Fibroblast of lung (primary cell): ENCODE data around the gene PALM. TPM values are rescaled to one million over a fixed set of nuclear protein-coding genes. Genes with fewer than 3 reads are reported as not detected.

ENCODE experiments used
- DNase-seq, 2 donors: peaks; one replicate each; pipeline versions ENCODE4 v3.0.0 to v3.0.0-alpha.2; 2010; ENCODE audit warnings: low read depth in 2 of 2
- H2AFZ ChIP-seq: 2 replicates; pipeline ENCODE4 v1.5.1; 2012; ENCODE audit warnings: low read length, control low read depth, inconsistent platforms
- H3K27ac ChIP-seq: 2 replicates; pipeline ENCODE4 v1.5.1; 2011; ENCODE audit warnings: low read length, control low read depth; ENCODE audit not compliant: insufficient read depth
- H3K27me3 ChIP-seq: 2 replicates; pipeline ENCODE4 v1.5.1; 2011; ENCODE audit warnings: mild to moderate bottlenecking, low read length; ENCODE audit not compliant: control insufficient read depth, insufficient read depth
- H3K36me3 ChIP-seq: 2 replicates; pipeline ENCODE4 v1.5.1; 2011; ENCODE audit warnings: low read length; ENCODE audit not compliant: control insufficient read depth, insufficient read depth
- H3K4me1 ChIP-seq: 2 replicates; pipeline ENCODE4 v1.5.1; 2011; ENCODE audit warnings: low read length; ENCODE audit not compliant: control insufficient read depth, insufficient read depth; ENCODE audit errors: extremely low read depth
- H3K4me2 ChIP-seq: 2 replicates; pipeline ENCODE4 v1.5.1; 2011; ENCODE audit warnings: low read length, control low read depth; ENCODE audit not compliant: insufficient read depth; ENCODE audit errors: extremely low read depth
- H3K4me3 ChIP-seq, 4 experiments: fragments of 200-600 bp in 1 of 4; sonication (generic) in 1 of 4; replicated peaks in 1 of 4; 2 replicates each; pipeline ENCODE4 v1.5.1; 2011 to 2016; ENCODE audit warnings: low read length in 4 of 4, low read depth in 3 of 4, mild to moderate bottlenecking in 3 of 4, control low read depth in 2 of 4, inconsistent platforms in 1 of 4, mixed read lengths in 1 of 4; ENCODE audit not compliant: insufficient read depth in 1 of 4; ENCODE audit errors: control extremely low read depth in 1 of 4
- H3K79me2 ChIP-seq: 2 replicates; pipeline ENCODE4 v1.5.1; 2012; ENCODE audit warnings: mild to moderate bottlenecking, low read length, inconsistent platforms; ENCODE audit not compliant: control insufficient read depth, insufficient read depth
- H3K9ac ChIP-seq: 2 replicates; pipeline ENCODE4 v1.5.1; 2011; ENCODE audit warnings: mild to moderate bottlenecking, low read length, control low read depth; ENCODE audit not compliant: insufficient read depth
- H3K9me3 ChIP-seq: 2 replicates; pipeline ENCODE4 v1.5.1; 2012; ENCODE audit warnings: low read depth, low read length; ENCODE audit not compliant: control insufficient read depth, insufficient read depth
- H4K20me1 ChIP-seq: 2 replicates; pipeline ENCODE4 v1.5.1; 2011; ENCODE audit warnings: low read length; ENCODE audit not compliant: control insufficient read depth, insufficient read depth; ENCODE audit errors: extremely low read depth
- CTCF ChIP-seq, 2 donors: IDR thresholded peaks in 1 of 2; conservative IDR thresholded peaks in 1 of 2; 1 replicate in 1 of 2; 2 replicates in 1 of 2; pipeline ENCODE4 v1.5.1; 2011 to 2012; ENCODE audit warnings: low read length in 2 of 2, control low read depth in 1 of 2, inconsistent platforms in 1 of 2, low read depth in 1 of 2, mild to moderate bottlenecking in 1 of 2
- EZH2 ChIP-seq: IDR thresholded peaks from 2 replicates; pipeline ENCODE4 v1.5.1; 2012; ENCODE audit warnings: low read length, control low read depth, mild to moderate bottlenecking; ENCODE audit errors: missing control alignments
- polyA plus RNA-seq, 2 donors: library from polyadenylated mRNA; depleted of rRNA in 1 of 2; stranded (reverse) in 1 of 2; unstranded in 1 of 2; fragments of >200 nt; gene quantifications; 2 replicates each; pipeline ENCODE4 v1.2.1, GENCODE V29; 2011 to 2012; ENCODE audit warnings: missing spikeins in 1 of 2
- total RNA-seq: library from RNA; depleted of rRNA; stranded (reverse); fragments of >200 nt; gene quantifications from 2 replicates; pipeline ENCODE4 v1.2.1, GENCODE V29; 2014

Gene PALM
- total and polyA plus RNA-seq, 2 donors (not counting 1 experiment from before 2014, with no cell fraction given): 3.2 to 8.3 TPM

GRCh38 chr19:769616-770015, 60.9 kb downstream of the PALM start:
- H3K9me3 ChIP-seq: no peaks in the 10 kb centered on the region
- TF ChIP-seq CTCF (conservative IDR thresholded peaks at IDR 0.05 in 1 of 2, IDR thresholded peaks at IDR 0.05 in 1 of 2; ENCODE audit: low read depth in 1 of 2, low read length in 2 of 2) (no peak), EZH2 (no peak)
- no peaks in the 10 kb centered on the region for H3K4me1 ChIP-seq
- no peak overlapping the region for H3K9ac ChIP-seq
- H3K27ac ChIP-seq: no peak overlapping the region
- H3K4me3 ChIP-seq: no peak overlapping the region
- H3K27me3 ChIP-seq: no peaks in the 10 kb centered on the region
- no peaks in the 10 kb centered on the region for H3K36me3 ChIP-seq
- H4K20me1 ChIP-seq: no peaks in the 10 kb centered on the region
- DNase-seq: no peak
- no peaks in the 10 kb centered on the region for H3K79me2 ChIP-seq
- no peak overlapping the region for H3K4me2 ChIP-seq
- H2AFZ ChIP-seq: no peak overlapping the region

DNA sequence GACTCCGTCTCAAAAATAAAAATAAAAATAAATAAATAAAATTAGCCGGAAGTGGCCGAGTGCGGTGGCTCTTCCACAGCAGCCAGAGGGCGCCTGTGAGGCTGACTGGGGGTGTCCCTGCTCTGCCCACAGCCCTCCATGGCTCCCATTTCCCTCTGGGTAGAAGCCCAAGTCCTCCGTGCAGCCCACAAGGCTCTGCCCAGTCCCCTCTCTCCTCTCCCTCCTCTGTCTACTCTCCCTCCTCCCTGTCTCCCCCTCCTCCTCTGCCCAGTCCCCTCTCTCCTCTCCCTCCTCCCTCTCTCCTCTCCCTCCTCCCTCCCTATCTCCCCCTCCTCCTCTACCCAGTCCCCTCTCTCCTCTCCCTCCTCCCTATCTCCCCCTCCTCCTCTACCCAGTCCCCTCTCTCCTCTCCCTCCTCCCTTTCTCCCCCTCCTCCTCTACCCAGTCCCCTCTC, 62.6 kb downstream of the PALM start:
- Histone ChIP-seq H3K4me2 (no peak overlapping the region), H3K9me3 (no peaks in the 10 kb centered on the region), H3K9ac (no peak overlapping the region), H3K4me3 (no peak overlapping the region), H4K20me1 (no peaks in the 10 kb centered on the region), H3K27ac (no peak overlapping the region), H3K36me3 (no peaks in the 10 kb centered on the region), H2AFZ (no peak overlapping the region), H3K79me2 (no peaks in the 10 kb centered on the region), H3K4me1 (no peaks in the 10 kb centered on the region), H3K27me3 (no peaks in the 10 kb centered on the region)
- TF ChIP-seq CTCF (conservative IDR thresholded peaks at IDR 0.05 in 1 of 2, IDR thresholded peaks at IDR 0.05 in 1 of 2; ENCODE audit: low read depth in 1 of 2, low read length in 2 of 2) (peak; percentile 50 to 71), EZH2 (no peak)
- peak; percentile 39 to 57 for DNase-seq

GRCh38 chr19:772063-772462, 63.3 kb downstream of the PALM start:
- TF ChIP-seq EZH2 (no peak), CTCF (conservative IDR thresholded peaks at IDR 0.05 in 1 of 2, IDR thresholded peaks at IDR 0.05 in 1 of 2; ENCODE audit: low read depth in 1 of 2, low read length in 2 of 2) (no peak)
- H3K79me2 ChIP-seq: no peaks in the 10 kb centered on the region
- H3K27ac ChIP-seq: no peak overlapping the region
- H3K4me2 ChIP-seq: no peak overlapping the region
- no peak overlapping the region for H3K4me3 ChIP-seq
- H3K36me3 ChIP-seq: no peaks in the 10 kb centered on the region
- no peaks in the 10 kb centered on the region for H3K4me1 ChIP-seq
- no peaks in the 10 kb centered on the region for H4K20me1 ChIP-seq
- no peaks in the 10 kb centered on the region for H3K27me3 ChIP-seq
- H3K9me3 ChIP-seq: no peaks in the 10 kb centered on the region
- DNase-seq: no peak
- H2AFZ ChIP-seq: no peak overlapping the region
- H3K9ac ChIP-seq: no peak overlapping the region
